PFSK-1 (cell line): Measurements from ENCODE around the gene ABHD4.

ENCODE experiments used
- POLR2AphosphoS5 ChIP-seq: IDR thresholded peaks from 2 replicates; pipeline ENCODE4 v1.6.1; 2012; ENCODE audit warnings: low read depth, mild to moderate bottlenecking, control low read depth, low read length, moderate library complexity
- REST ChIP-seq, 2 experiments: IDR thresholded peaks; 2 replicates each; pipeline versions ENCODE4 v1.6.1 to v1.8.0; 2011 to 2012; ENCODE audit warnings: low read depth in 2 of 2, low read length in 2 of 2, control low read depth in 1 of 2, inconsistent platforms in 1 of 2, mild to moderate bottlenecking in 1 of 2, moderate library complexity in 1 of 2; ENCODE audit not compliant: insufficient read depth in 1 of 2
- SIN3A ChIP-seq: IDR thresholded peaks from 2 replicates; pipeline ENCODE4 v1.6.1; 2012; ENCODE audit warnings: mild to moderate bottlenecking, low read length, moderate library complexity, borderline replicate concordance; ENCODE audit not compliant: insufficient read depth
- TAF1 ChIP-seq: IDR thresholded peaks from 2 replicates; pipeline ENCODE4 v1.6.1; 2012; ENCODE audit warnings: low read length, control low read depth, borderline replicate concordance; ENCODE audit not compliant: insufficient read depth

- TF ChIP-seq POLR2AphosphoS5, result peak; percentile 50; the same call in 1 of the 2 replicates
- no peak for TF ChIP-seq REST (IDR thresholded peaks at IDR 0.05; ENCODE audit: insufficient read depth in 1 of 2, low read depth in 2 of 2, low read length in 2 of 2)
- TF ChIP-seq TAF1, result no peak
- no peak for TF ChIP-seq SIN3A
Observed at GRCh38 chr14:22650960-22651521, 52.9 kb downstream of the ABHD4 start.
